ENCODE measurements around the gene PAK4.

PAK4 gene

GRCh38 chr19:39157275-39157996 is 31.9 kb downstream of the PAK4 start:
- DNase-seq = no peak
- intact Hi-C loops (cut with DNase I) = no loop called here

GRCh38 chr19:39157997-39158389 is 32.4 kb downstream of the PAK4 start:
- no peak for DNase-seq
- intact Hi-C loops (cut with DNase I) = no loop called here

- intact Hi-C loops (cut with DNase I) = no loop called here
Measured at GRCh38 chr19:39158646-39159260, 33.2 kb downstream of the PAK4 start.

GRCh38 chr19:39160523-39160861 is 34.9 kb downstream of the PAK4 start:
- intact Hi-C loops (cut with DNase I) = no loop called here
- no peak for DNase-seq

More at GRCh38 chr19:39158646-39159260, 33.2 kb downstream of the PAK4 start:
- no peak for DNase-seq

- no peak for DNase-seq
Measured at GRCh38 chr19:39160889-39161672, 35.5 kb downstream of the PAK4 start.

GRCh38 chr19:39162441-39163043 is 37.0 kb downstream of the PAK4 start:
- no peak for DNase-seq
- intact Hi-C loops (cut with DNase I) = no loop called here

More at GRCh38 chr19:39160889-39161672, 35.5 kb downstream of the PAK4 start:
- intact Hi-C loops (cut with DNase I) = no loop called here

GRCh38 chr19:39163621-39164020 is 38.0 kb downstream of the PAK4 start:
- no peak for DNase-seq
- intact Hi-C loops (cut with DNase I) = no loop called here

GRCh38 chr19:39164289-39164688 is 38.7 kb downstream of the PAK4 start:
- intact Hi-C loops (cut with DNase I) = no loop called here
- no peak for DNase-seq

- DNase-seq = no peak
- intact Hi-C loops (cut with DNase I) = no loop called here
Measured at GRCh38 chr19:39165857-39166256, 40.3 kb downstream of the PAK4 start.

- intact Hi-C loops (cut with DNase I) = no loop called here
- peak in 20 of 42 donors; percentile 14 to 61 (median 34) for DNase-seq
Measured at GRCh38 chr19:39166571-39167391, 41.2 kb downstream of the PAK4 start.

- DNase-seq = no peak
- intact Hi-C loops (cut with DNase I) = no loop called here
Measured at GRCh38 chr19:39167461-39168257, 42.1 kb downstream of the PAK4 start.

- no peak for DNase-seq
- intact Hi-C loops (cut with DNase I) = no loop called here
Measured at GRCh38 chr19:39168258-39169142, 42.9 kb downstream of the PAK4 start.

- intact Hi-C loops (cut with DNase I) = no loop called here
- DNase-seq = no peak
Measured at GRCh38 chr19:39169143-39169810, 43.7 kb downstream of the PAK4 start.

- intact Hi-C loops (cut with DNase I) = no loop called here
- no peak for DNase-seq
Measured at GRCh38 chr19:39170386-39171231, 45.0 kb downstream of the PAK4 start.

Measured in head of caudate nucleus (tissue), 42 donors.